Choroid plexus epithelial cell (primary cell): ENCODE measurements around the gene B3GAT1.

Experiments
- DNase-seq: peaks from one replicate; pipeline ENCODE4 v3.0.0-alpha.2; 2010; ENCODE audit warnings: low read depth
- H3K4me3 ChIP-seq: 2 replicates; pipeline ENCODE4 v1.5.1; 2011; ENCODE audit warnings: low read depth, mild to moderate bottlenecking, control low read depth, low read length, moderate library complexity
- CTCF ChIP-seq: conservative IDR thresholded peaks from 2 replicates; pipeline ENCODE4 v1.5.1; 2011; ENCODE audit warnings: low read depth, mild to moderate bottlenecking, control low read depth, inconsistent platforms, low read length, moderate library complexity

Gene B3GAT1

DNA sequence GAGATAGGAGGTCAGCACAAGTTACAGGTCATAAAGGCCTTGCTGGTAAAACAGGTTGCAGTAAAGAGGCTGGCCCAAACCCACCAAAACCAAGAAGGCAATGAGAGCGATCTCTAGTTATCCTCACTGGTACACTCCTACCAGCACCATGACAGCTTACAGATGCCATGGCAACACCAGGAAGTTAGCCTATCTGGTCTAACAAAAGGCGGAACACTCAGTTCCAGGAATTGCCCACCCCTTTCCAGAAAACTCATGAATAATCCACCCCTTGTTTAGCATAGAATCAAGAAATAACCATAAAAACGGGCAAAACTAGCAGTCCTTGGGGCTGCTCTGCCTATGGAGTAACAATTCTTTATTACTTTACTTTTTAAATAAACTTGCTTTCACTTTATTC, 43.5 kb upstream of the B3GAT1 start:
- no peak for DNase-seq
- no peak for TF ChIP-seq CTCF
- no peak overlapping the region for H3K4me3 ChIP-seq

GRCh38 chr11:134454146-134454690, 42.2 kb upstream of the B3GAT1 start:
- no peak overlapping the region for H3K4me3 ChIP-seq
- no peak for TF ChIP-seq CTCF
- no peak for DNase-seq

- H3K4me3 ChIP-seq = no peak overlapping the region
- DNase-seq = no peak
- no peak for TF ChIP-seq CTCF
Measured at GRCh38 chr11:134453441-134453840, 41.4 kb upstream of the B3GAT1 start.

DNA sequence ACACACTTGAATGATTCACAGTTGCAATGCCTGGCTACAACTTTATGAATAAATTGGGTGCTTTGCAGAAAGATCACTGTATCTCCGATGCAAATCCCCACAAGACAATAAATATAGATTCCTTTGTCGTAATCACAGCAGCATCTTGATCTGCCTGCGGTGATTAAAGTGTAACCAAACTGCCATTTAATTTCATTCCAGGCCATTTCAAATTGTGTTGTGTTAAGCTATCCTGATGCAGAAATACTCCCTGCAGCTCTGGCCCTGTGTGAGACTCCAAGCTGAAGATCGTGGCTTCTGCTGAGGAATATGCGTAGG, 40.8 kb upstream of the B3GAT1 start:
- H3K4me3 ChIP-seq = no peak overlapping the region
- no peak for TF ChIP-seq CTCF
- no peak for DNase-seq

- DNase-seq = no peak
- no peak for TF ChIP-seq CTCF
- H3K4me3 ChIP-seq = no peak overlapping the region
Measured at GRCh38 chr11:134452026-134452837, 40.2 kb upstream of the B3GAT1 start.

- no peak for DNase-seq
- H3K4me3 ChIP-seq = no peak overlapping the region
- no peak for TF ChIP-seq CTCF
Measured at GRCh38 chr11:134450186-134450585, 38.1 kb upstream of the B3GAT1 start.

GRCh38 chr11:134449713-134450112, 37.7 kb upstream of the B3GAT1 start:
- TF ChIP-seq CTCF = no peak
- no peak overlapping the region for H3K4me3 ChIP-seq
- DNase-seq = no peak
